ENCODE results near the gene F13A1. TPM values are rescaled to one million over a fixed set of nuclear protein-coding genes. Genes with fewer than 3 reads are reported as not detected.

Gene F13A1
- total RNA-seq, result not detected

DNA sequence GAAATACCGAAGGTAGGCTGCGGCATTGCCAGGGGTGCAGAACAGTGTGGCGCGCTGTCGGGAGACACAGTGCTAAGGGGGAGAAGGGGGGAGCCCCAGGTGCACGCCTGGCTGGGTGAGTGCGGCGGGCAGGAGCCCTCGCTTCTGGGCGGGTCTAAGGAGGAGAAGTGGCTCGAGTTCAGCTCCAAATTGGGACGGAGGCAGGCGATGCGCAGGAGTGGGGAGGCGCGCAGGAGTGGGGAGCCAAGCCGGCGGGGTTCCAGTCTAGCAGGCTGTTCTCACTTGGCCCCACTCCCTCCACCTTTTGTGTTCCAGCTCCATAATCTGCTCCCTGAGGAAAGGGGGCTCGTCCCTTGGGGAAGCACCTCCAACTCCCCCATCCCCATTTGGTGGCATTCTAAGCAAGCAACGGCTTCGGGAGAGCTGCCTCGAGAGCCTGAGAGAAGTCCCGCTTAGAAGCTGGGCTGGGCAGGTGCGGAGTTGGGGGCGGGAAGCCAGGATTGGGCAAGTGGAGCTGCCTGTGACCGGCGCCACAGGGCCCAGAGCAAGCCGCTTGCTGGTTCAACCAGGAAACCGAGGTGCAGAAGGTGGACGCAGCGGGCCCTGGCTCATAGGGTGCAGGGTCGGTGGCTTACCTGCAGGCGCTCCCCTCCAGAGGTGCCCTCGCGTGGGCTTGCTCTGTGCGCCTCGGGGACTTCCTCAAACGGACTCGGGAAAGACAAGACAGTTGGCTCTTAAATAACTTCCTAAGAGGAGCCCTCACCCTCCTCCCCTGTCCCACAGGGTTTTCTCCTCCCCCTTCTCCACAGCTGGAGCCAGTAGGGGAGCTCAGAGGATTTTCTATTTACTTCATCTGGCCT lies at the start of gene F13A1:
Gene F13A1, minus strand, starts transcription at position 711 of the 860 bp plus-strand sequence. CDS start 1,998 bp downstream, outside the sequence.

Small RNA genes lying within 50 kb of the gene (small RNA-seq; reads per million reads assigned to genes)
- 0 reads per million in 2 donors for gene MIR7853

All from melanocyte of skin (primary cell).